Activated CD4-positive, alpha-beta T cell treated with anti-CD3 and anti-CD28 coated beads for 48 hours (primary cell): ENCODE results near the gene PSMD11.
A peak's percentile ranks its signal among the peaks of the same experiment; 100 is the strongest.

Experiments used
- DNase-seq: peaks from one replicate; pipeline ENCODE4 v3.0.0-alpha.2; 2020

PSMD11 gene

GRCh38 chr17:32516940-32517701 lies 72.8 kb downstream of the PSMD11 start:
- no peak for DNase-seq

- no peak for DNase-seq
These were observed 73.7 kb downstream of the PSMD11 start for GRCh38 chr17:32517982-32518381.

- no peak for DNase-seq
These were observed 74.4 kb downstream of the PSMD11 start for GRCh38 chr17:32518646-32519227.

DNA sequence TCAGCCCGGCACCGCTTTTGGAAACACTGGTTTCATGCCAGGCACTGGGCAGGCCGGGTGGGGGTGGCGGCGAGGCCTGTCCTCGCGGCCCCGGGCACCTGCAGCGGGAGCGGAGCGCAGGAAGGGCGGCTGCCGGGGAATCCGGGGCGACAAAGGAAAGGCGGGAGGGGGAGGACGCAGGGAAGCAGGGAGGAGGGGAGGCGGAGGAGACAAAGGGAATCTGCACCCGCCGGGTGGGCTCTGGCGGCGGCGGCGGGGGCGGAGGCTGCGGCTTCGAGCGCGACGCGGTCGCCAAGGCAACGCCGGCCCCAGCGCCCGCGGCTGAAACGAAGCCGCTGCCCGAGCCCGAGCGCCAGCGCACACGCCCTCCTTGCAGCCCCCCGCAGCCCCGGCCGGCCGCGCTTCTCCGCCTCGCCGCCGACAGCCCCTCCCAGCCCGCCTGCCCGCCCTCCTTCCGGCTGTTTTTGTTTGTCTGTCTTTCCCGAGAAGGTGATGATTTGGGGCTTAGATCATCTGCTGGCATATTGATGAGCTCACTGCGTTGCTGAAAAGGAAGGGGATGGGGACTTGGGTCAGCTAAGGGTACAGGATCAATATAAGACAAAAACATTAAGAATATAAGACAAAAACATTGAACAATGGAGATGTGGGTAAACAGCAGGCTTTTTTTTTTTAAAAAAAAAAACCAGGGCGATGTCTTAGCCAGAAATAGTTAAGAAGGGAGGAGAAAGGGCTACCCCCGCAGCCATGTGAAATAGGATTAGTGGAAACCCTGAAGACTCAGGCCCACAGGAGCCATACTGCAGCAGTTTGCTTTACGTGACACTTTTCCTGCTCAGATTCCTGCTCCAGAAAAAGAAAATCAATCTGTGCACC lies 75.2 kb downstream of the PSMD11 start:
- peak; percentile 73 for DNase-seq

GRCh38 chr17:32520104-32520701 lies 75.9 kb downstream of the PSMD11 start:
- DNase-seq = peak; percentile 71

GRCh38 chr17:32520737-32521404 lies 76.6 kb downstream of the PSMD11 start:
- no peak for DNase-seq

DNA sequence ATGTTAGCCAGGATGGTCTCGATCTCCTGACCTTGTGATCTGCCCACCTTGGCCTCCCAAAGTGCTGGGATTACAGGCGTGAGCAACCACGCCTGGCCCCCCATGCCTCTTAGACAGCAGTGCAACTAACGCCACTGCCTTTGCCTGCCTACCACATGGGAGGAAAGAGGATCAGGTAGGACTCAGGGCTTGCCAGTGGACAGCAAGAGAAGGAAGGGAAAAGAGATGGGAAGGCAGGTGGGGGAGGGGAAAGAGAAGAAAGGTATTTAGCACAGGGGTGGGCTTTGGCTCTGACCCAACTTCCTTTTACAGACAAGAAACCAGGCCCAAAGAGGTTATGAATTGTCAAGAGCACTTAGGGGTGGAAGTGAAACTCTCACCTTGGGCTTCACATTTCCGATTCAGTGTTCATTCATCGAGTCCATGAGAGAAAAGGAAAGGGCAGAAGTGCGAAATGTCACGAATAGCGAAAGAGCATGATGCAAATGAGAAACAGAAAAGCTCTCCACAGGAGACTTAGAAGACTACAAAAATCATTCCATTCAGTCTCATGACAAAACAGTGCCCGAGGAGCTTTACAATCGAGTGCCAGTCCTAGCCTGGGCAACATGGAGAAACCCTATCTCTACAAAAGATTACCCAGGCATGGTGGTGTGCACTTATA lies 78.8 kb downstream of the PSMD11 start:
- peak; percentile 66 for DNase-seq

- DNase-seq = peak; percentile 52
These were observed 79.7 kb downstream of the PSMD11 start for GRCh38 chr17:32523827-32524552.

DNA sequence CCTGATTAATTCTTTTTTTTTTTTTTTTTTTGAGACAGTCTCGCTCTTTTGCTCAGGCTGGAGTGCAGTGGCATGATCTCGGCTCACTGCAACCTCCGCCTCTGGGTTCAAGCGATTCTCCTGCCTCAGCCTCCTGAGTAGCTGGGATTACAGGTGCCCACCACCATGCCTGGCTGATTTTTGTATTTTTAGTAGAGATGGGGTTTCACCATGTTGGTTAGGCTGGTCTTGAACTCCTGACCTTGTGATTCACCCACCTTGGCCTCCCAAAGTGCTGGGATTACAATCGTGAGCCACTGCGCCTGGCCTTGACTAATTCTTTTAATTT lies 80.2 kb downstream of the PSMD11 start:
- peak; percentile 21 for DNase-seq

GRCh38 chr17:32525122-32525521 lies 80.8 kb downstream of the PSMD11 start:
- no peak for DNase-seq

DNA sequence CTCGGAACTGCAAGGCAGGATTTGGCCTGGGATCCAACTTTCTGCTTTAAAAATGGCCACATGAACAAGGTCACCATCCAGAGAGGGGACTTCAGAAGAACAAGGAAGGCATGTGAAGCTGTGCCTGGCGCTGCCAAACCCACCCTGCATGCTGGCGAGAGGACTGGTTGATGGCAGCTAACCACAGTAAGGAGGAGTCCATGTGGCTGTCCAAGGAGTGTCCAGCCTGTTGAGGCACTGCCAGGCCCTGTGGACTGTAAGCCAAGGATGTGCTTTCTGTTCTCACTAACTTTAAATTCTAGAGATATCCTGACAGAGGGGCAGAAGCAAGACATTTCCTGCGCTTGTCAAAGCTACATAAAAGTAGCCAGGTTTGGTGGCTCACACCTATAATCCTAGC lies 82.8 kb downstream of the PSMD11 start:
- DNase-seq = no peak

- DNase-seq = no peak
These were observed 84.5 kb downstream of the PSMD11 start for GRCh38 chr17:32528825-32529224.

DNA sequence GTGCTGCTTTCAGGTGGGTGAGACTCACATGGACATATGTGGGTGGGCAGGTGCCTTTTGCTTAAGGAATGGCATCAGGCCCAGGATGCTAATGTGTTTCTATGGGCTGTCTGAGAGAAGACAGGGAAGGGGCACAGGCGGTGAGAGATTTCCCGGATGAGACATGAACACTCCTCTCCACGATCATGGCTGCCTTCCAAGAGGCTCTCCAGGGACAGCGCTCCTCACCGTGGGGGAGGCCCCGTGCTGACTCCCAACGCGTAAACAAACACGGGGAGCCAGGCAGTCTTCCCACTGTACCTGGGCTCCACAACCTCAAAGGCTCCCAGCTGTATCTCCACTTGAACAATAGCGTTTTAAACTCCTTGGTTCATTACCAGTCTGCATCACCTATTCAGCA lies 85.3 kb downstream of the PSMD11 start:
- no peak for DNase-seq
